K562 (cell line): Measurements from ENCODE around the gene CTXND1. TPM values are rescaled to one million over a fixed set of nuclear protein-coding genes. Genes with fewer than 3 reads are reported as not detected.

Experiments used
- BCL6 ChIP-seq: fragments of 250-450 bp; sonication (Bioruptor Pico); IDR thresholded peaks from 2 replicates; pipeline ENCODE4 v1.4.0; 2020
- BRF1 ChIP-seq: IDR thresholded peaks from 3 replicates; pipeline ENCODE4 v1.6.1; 2011; ENCODE audit warnings: borderline replicate concordance, mild to moderate bottlenecking; ENCODE audit not compliant: insufficient read length; ENCODE audit errors: extremely low read depth
- FIP1L1 ChIP-seq: fragments of 200-400 bp; formaldehyde crosslinking; IDR thresholded peaks from 2 replicates; pipeline ENCODE4 v1.6.1; 2018; ENCODE audit warnings: mild to moderate bottlenecking, low read depth, low read length; ENCODE audit not compliant: poor library complexity, severe bottlenecking
- KAT7 ChIP-seq: sonication (generic); formaldehyde crosslinking; IDR thresholded peaks from 2 replicates; pipeline ENCODE4 v1.8.0; 2022; ENCODE audit warnings: missing genetic modification reagents, mild to moderate bottlenecking, borderline replicate concordance
- MLLT1 ChIP-seq, 2 experiments: fragments of 450-650 bp; IDR thresholded peaks; 2 replicates each; pipeline ENCODE4 v1.6.1; 2016
- MNT ChIP-seq, 2 experiments: fragments of 450-650 bp; conservative IDR thresholded peaks; 2 replicates each; pipeline ENCODE4 v1.6.1; 2017; ENCODE audit warnings: mild to moderate bottlenecking in 2 of 2, moderate library complexity in 2 of 2
- ZBTB33 ChIP-seq: sonication (generic); formaldehyde crosslinking; IDR thresholded peaks from 2 replicates; pipeline ENCODE4 v1.8.1; 2023; ENCODE audit warnings: mild to moderate bottlenecking, missing genetic modification reagents
- polyA plus RNA-seq, 8 experiments: library from polyadenylated mRNA; depleted of rRNA in 4 of 8; stranded (reverse) in 5 of 8; unstranded in 3 of 8; fragments of >200 nt; fragmentation: Nextera tagmentation in 2 of 8; fragmentation: Illumina TruSeq in 1 of 8; extraction: Ambion mirVana in 2 of 8; extraction: Trizol in 1 of 8; gene quantifications; 2 replicates each; pipeline versions ENCODE4 v1.2.1 to v1.2.3, GENCODE V29; 2011 to 2014; ENCODE audit warnings: inconsistent platforms in 1 of 8, missing spikeins in 1 of 8
- total RNA-seq, 7 experiments: library from RNA; depleted of rRNA in 6 of 7; stranded (reverse); fragments of >200 nt in 6 of 7; fragmentation: Illumina TruSeq in 2 of 7; extraction: Trizol in 2 of 7; gene quantifications; 2 replicates each; pipeline versions ENCODE4 v1.2.1 to v1.2.3, GENCODE V29; 2011 to 2021; ENCODE audit warnings: low replicate concordance in 1 of 7
- TF ChIP-seq, protein P1 (sequence below): fragments of 450-650 bp; formaldehyde crosslinking; IDR thresholded peaks from 2 replicates; pipeline ENCODE4 v1.4.0; 2020; ENCODE audit warnings: mild to moderate bottlenecking, moderate library complexity

Gene CTXND1
- total and polyA plus RNA-seq, 9 of the 15 experiments (the other 6 are each of a cell fraction or from before 2014, with no cell fraction given), result 0.04 TPM; not detected in 7

- TF ChIP-seq, protein P1, sequence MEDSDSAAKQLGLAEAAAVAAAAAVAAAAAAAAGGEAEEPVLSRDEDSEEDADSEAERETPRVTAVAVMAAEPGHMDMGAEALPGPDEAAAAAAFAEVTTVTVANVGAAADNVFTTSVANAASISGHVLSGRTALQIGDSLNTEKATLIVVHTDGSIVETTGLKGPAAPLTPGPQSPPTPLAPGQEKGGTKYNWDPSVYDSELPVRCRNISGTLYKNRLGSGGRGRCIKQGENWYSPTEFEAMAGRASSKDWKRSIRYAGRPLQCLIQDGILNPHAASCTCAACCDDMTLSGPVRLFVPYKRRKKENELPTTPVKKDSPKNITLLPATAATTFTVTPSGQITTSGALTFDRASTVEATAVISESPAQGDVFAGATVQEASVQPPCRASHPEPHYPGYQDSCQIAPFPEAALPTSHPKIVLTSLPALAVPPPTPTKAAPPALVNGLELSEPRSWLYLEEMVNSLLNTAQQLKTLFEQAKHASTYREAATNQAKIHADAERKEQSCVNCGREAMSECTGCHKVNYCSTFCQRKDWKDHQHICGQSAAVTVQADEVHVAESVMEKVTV (CRISPR knock-in tag), result no peak
- TF ChIP-seq MNT (conservative IDR thresholded peaks at IDR 0.05), result no peak
- TF ChIP-seq FIP1L1, result no peak
- no peak for TF ChIP-seq KAT7 (CRISPR knock-in tag)
- no peak for TF ChIP-seq BRF1
- TF ChIP-seq BCL6 (CRISPR knock-in tag), result no peak
- no peak for TF ChIP-seq ZBTB33
- no peak for TF ChIP-seq MLLT1 (IDR thresholded peaks at IDR 0.05)
These were observed 71.5 kb downstream of the CTXND1 start (continued) for GRCh38 chr15:80180468-80180867.
